Measurements from ENCODE around the gene CIB4. TPM values are rescaled to one million over a fixed set of nuclear protein-coding genes. Genes with fewer than 3 reads are reported as not detected.
"Not testable (repeated sequence)": the region's sequence is repeated elsewhere in the genome, so short reads cannot be mapped to it uniquely, and the experiment has no call there.

The CIB4 gene
- total RNA-seq, 1 donor from 2014 or later: not detected

GRCh38 chr2:26580151-26580550, 61.0 kb downstream of the CIB4 start:
- no peak for ATAC-seq

- no peak for ATAC-seq
These were observed 61.5 kb downstream of the CIB4 start for GRCh38 chr2:26579723-26580040.

- no peak for ATAC-seq
These were observed 62.0 kb downstream of the CIB4 start for GRCh38 chr2:26579025-26579722.

GRCh38 chr2:26578581-26578980, 62.6 kb downstream of the CIB4 start:
- no peak for ATAC-seq

- ATAC-seq: no peak
These were observed 63.1 kb downstream of the CIB4 start for GRCh38 chr2:26578113-26578458.

- ATAC-seq: peak; percentile 86
These were observed 63.6 kb downstream of the CIB4 start for GRCh38 chr2:26577442-26578112.

- peak; percentile 16 for ATAC-seq
These were observed 64.4 kb downstream of the CIB4 start for GRCh38 chr2:26576565-26577441.

- ATAC-seq: no peak
These were observed 65.2 kb downstream of the CIB4 start for GRCh38 chr2:26575836-26576564.

- ATAC-seq: no peak
These were observed 66.1 kb downstream of the CIB4 start for GRCh38 chr2:26574900-26575560.

- no peak for ATAC-seq
These were observed 66.9 kb downstream of the CIB4 start for GRCh38 chr2:26574066-26574899.

- no peak for ATAC-seq
These were observed 67.8 kb downstream of the CIB4 start for GRCh38 chr2:26573241-26573925.

- ATAC-seq: no peak
These were observed 68.6 kb downstream of the CIB4 start for GRCh38 chr2:26572591-26572990.

GRCh38 chr2:26571316-26571715, 69.8 kb downstream of the CIB4 start:
- no peak for ATAC-seq

GRCh38 chr2:26570083-26570430, 71.1 kb downstream of the CIB4 start:
- no peak for ATAC-seq

GRCh38 chr2:26569216-26570082, 71.7 kb downstream of the CIB4 start:
- ATAC-seq: no peak

- ATAC-seq: no peak
These were observed 72.9 kb downstream of the CIB4 start for GRCh38 chr2:26568076-26568890.

- ATAC-seq: no peak
These were observed 73.6 kb downstream of the CIB4 start for GRCh38 chr2:26567534-26567933.

- ATAC-seq: not testable (repeated sequence)
These were observed 74.4 kb downstream of the CIB4 start for GRCh38 chr2:26566731-26567130.

- ATAC-seq: no peak
These were observed 75.1 kb downstream of the CIB4 start for GRCh38 chr2:26566081-26566375.

All from esophagus mucosa (tissue), 1 donor.